ENCODE measurements around the gene SMC4. TPM values are rescaled to one million over a fixed set of nuclear protein-coding genes. Genes with fewer than 3 reads are reported as not detected.

Gene SMC4
- polyA plus RNA-seq, 1 of the 3 experiments (the other 2 are of a cell fraction): 26.1 TPM

DNA sequence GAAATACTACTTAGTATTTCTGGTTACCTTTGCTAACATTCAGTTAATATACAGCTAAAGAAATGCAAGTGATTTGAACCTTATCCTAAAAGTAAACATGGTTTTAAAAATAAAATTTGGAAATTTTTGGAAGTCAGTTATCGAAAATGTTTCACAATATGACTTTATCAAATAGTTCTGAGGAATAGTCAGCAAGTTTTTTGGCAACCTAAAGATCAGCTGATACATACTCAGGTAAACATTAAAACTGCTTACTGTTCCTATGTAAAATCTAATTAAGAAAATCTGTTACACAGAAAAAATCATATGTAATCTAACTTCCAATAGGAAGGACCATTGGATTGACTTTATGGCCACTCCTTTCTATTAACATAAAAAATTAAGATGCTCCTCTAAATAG is 24.5 kb upstream of the SMC4 start (continued):
- TF ChIP-seq, protein P1, sequence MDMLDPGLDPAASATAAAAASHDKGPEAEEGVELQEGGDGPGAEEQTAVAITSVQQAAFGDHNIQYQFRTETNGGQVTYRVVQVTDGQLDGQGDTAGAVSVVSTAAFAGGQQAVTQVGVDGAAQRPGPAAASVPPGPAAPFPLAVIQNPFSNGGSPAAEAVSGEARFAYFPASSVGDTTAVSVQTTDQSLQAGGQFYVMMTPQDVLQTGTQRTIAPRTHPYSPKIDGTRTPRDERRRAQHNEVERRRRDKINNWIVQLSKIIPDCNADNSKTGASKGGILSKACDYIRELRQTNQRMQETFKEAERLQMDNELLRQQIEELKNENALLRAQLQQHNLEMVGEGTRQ (IDR thresholded peaks at IDR 0.05; ENCODE audit: borderline replicate concordance, low read depth, low read length): no peak
- no peak for TF ChIP-seq NRF1 (IDR thresholded peaks at IDR 0.05; ENCODE audit: low read depth, low read length)
- TF ChIP-seq, protein P2, sequence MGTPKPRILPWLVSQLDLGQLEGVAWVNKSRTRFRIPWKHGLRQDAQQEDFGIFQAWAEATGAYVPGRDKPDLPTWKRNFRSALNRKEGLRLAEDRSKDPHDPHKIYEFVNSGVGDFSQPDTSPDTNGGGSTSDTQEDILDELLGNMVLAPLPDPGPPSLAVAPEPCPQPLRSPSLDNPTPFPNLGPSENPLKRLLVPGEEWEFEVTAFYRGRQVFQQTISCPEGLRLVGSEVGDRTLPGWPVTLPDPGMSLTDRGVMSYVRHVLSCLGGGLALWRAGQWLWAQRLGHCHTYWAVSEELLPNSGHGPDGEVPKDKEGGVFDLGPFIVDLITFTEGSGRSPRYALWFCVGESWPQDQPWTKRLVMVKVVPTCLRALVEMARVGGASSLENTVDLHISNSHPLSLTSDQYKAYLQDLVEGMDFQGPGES (IDR thresholded peaks at IDR 0.05; ENCODE audit: low read depth, low read length): no peak

DNA sequence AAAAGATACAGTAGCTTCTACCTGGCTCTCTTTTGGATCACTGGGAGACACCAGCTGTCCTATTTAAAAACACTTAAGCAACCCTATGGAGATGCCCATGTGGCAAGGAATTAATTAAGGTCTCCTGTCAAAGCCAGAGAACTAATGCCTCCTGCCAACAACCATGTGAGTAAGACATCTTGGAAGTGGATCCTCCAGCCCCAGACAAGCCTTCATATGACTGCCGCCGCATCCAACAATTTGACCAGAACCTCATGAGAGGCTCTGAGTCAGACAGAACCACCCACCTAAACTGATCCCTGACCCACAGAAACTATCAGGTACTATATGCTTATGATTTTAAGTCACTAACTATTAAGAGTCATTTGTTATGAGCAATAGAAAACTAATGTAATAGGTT is 22.8 kb upstream of the SMC4 start:
- CTCF ChIA-PET: no interaction called here
- H4K20me1 ChIP-seq (ENCODE audit: insufficient read depth): no peaks in the 10 kb centered on the region

DNA sequence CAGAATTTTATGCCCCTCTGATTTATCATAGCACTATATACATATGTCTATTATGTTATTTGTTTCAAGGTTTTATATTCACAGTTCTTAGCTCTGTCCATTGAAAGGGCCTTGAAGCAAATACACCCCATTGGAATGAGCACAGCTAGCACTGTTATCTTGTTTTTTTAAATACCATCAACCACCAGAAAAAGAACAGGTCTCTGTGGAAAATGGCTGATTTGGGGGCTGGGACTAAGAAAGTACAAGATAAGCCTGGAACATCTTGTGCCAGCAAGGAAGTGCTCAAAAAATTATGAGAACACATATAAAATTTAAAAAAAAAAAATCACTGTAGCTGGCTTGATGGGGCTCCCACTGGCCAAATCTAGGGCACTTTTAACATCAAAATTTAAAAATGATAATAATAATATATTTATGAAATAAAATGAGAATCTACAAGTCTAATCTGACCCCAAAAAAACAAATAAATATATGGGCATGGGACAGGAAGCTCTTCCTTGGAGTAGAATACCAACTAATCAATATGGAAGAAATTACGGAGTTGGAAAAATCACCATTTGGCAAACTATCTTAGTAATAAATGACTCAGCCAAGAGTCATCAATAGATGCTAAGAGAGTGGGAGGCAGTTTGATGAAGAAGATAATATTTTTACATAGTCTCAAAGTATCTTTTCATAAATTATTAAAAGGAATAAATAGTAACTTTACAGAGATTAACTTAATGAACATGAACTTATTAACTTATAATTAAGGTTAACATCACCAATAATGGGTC is 20.9 kb upstream of the SMC4 start:
- DNase-seq: no peak
- CTCF ChIA-PET: interaction anchor here (0.9 to 1.4 kb wide), 2 partner anchors 12 to 215 kb away, joined by 3 to 4 read pairs; no protein-coding TSS in a partner anchor
- H3F3A ChIP-seq (replicated peaks; ENCODE audit: insufficient read depth): peaks cover 23% of the 10 kb centered on the region
- TF ChIP-seq TCF12 (IDR thresholded peaks at IDR 0.05) (peak; percentile 58), RXRA (IDR thresholded peaks at IDR 0.05; ENCODE audit: borderline replicate concordance, low read depth) (no peak), JUND (IDR thresholded peaks at IDR 0.05) (peak; percentile 57), MXI1 (IDR thresholded peaks at IDR 0.05; ENCODE audit: low read depth, low read length) (no peak), NFIC (IDR thresholded peaks at IDR 0.05; ENCODE audit: borderline replicate concordance) (peak; percentile 58; the same call in 1 of the 2 replicates), EZH2phosphoT487 (IDR thresholded peaks at IDR 0.05; ENCODE audit: borderline replicate concordance, low read depth) (no peak), GABPA (IDR thresholded peaks at IDR 0.05; ENCODE audit: low read depth) (no peak), FOSL2 (IDR thresholded peaks at IDR 0.05; ENCODE audit: borderline replicate concordance, low read depth) (peak; percentile 82), FOXM1 (IDR thresholded peaks at IDR 0.05; ENCODE audit: low read depth) (no peak), TAF1 (IDR thresholded peaks at IDR 0.05; ENCODE audit: borderline replicate concordance, low read depth, low read length) (no peak), ELF1 (IDR thresholded peaks at IDR 0.05) (no peak), EP300 (IDR thresholded peaks at IDR 0.05; ENCODE audit: borderline replicate concordance in 1 of 2, low read depth in 1 of 2, low read length in 1 of 2) (peak in 1 of 2 experiments; percentile 48; a peak in 1 of 4 replicates)
- TF ChIP-seq, protein P2 (IDR thresholded peaks at IDR 0.05; ENCODE audit: low read depth, low read length): no peak
- TF ChIP-seq, protein P3, sequence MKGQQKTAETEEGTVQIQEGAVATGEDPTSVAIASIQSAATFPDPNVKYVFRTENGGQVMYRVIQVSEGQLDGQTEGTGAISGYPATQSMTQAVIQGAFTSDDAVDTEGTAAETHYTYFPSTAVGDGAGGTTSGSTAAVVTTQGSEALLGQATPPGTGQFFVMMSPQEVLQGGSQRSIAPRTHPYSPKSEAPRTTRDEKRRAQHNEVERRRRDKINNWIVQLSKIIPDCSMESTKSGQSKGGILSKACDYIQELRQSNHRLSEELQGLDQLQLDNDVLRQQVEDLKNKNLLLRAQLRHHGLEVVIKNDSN (IDR thresholded peaks at IDR 0.05; ENCODE audit: borderline replicate concordance, low read depth): no peak

More for the DNA sequence above, 22.8 kb upstream of the SMC4 start:
- POLR2A ChIA-PET: no interaction called here
- Histone ChIP-seq H3F3A (replicated peaks; ENCODE audit: insufficient read depth) (peaks cover 21% of the 10 kb centered on the region), H3K79me2 (ENCODE audit: insufficient read depth) (peaks cover 6% of the 10 kb centered on the region; the same call in 1 of the 2 replicates), H3K9me3 (no peaks in the 10 kb centered on the region), H3K27ac (ENCODE audit: low read depth in 2 of 2, low read length in 1 of 2) (0 out of 4 replicates have a peak overlapping the region, but pooled peaks of 1 of the 2 experiments have one; percentile 3), H2AFZ (ENCODE audit: low read depth) (no peak overlapping the region), H3K9me2 (no peaks in the 10 kb centered on the region), H3K36me3 (replicated peaks in 1 of 2; ENCODE audit: control insufficient read depth in 1 of 2, insufficient read depth in 2 of 2, low read length in 1 of 2) (peaks cover 32 to 48% of the 10 kb centered on the region in 2 experiments), H3K9ac (no peak overlapping the region), H3K27me3 (ENCODE audit: insufficient read depth) (no peaks in the 10 kb centered on the region), H3K4me2 (no peak overlapping the region), H3K4me1 (ENCODE audit: control insufficient read depth in 1 of 2, insufficient read depth in 2 of 2, low read depth in 1 of 2, low read length in 1 of 2) (peaks cover 0 to 8% of the 10 kb centered on the region in 2 experiments; a peak in 1 of 4 replicates), H3K4me3 (ENCODE audit: low read depth in 2 of 2, low read length in 1 of 2) (no peak overlapping the region)
- WGBS (ENCODE audit: low lambda C conversion rate): 63% methylated on average over 2 of the region's 2 CpGs
- DNase-seq: no peak
- TF ChIP-seq TCF12 (IDR thresholded peaks at IDR 0.05) (peak; percentile 33; the same call in 1 of the 2 replicates), FOSL2 (IDR thresholded peaks at IDR 0.05; ENCODE audit: borderline replicate concordance, low read depth) (0 out of 2 replicates have a peak, but pooled peaks have one; percentile 10)
- TF ChIP-seq, protein P4, sequence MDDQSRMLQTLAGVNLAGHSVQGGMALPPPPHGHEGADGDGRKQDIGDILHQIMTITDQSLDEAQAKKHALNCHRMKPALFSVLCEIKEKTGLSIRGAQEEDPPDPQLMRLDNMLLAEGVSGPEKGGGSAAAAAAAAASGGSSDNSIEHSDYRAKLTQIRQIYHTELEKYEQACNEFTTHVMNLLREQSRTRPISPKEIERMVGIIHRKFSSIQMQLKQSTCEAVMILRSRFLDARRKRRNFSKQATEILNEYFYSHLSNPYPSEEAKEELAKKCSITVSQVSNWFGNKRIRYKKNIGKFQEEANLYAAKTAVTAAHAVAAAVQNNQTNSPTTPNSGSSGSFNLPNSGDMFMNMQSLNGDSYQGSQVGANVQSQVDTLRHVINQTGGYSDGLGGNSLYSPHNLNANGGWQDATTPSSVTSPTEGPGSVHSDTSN (IDR thresholded peaks at IDR 0.05): no peak; the same call in 1 of the 2 replicates

More for the DNA sequence above, 20.9 kb upstream of the SMC4 start:
- Histone ChIP-seq H3K4me2 (no peak overlapping the region), H3K27ac (ENCODE audit: low read depth in 2 of 2, low read length in 1 of 2) (peak overlapping the region in 1 of 2 experiments; percentile 53; a peak in 1 of 4 replicates), H3K9ac (no peak overlapping the region), H4K20me1 (ENCODE audit: insufficient read depth) (no peaks in the 10 kb centered on the region), H3K9me2 (no peaks in the 10 kb centered on the region), H3K79me2 (ENCODE audit: insufficient read depth) (peaks cover 11% of the 10 kb centered on the region; the same call in 1 of the 2 replicates), H3K27me3 (ENCODE audit: insufficient read depth) (no peaks in the 10 kb centered on the region), H2AFZ (ENCODE audit: low read depth) (no peak overlapping the region), H3K4me3 (ENCODE audit: low read depth in 2 of 2, low read length in 1 of 2) (no peak overlapping the region), H3K9me3 (no peaks in the 10 kb centered on the region), H3K4me1 (ENCODE audit: control insufficient read depth in 1 of 2, insufficient read depth in 2 of 2, low read depth in 1 of 2, low read length in 1 of 2) (peaks cover 0 to 5% of the 10 kb centered on the region in 2 experiments; a peak in 1 of 4 replicates), H3K36me3 (replicated peaks in 1 of 2; ENCODE audit: control insufficient read depth in 1 of 2, insufficient read depth in 2 of 2, low read length in 1 of 2) (peaks cover 31 to 47% of the 10 kb centered on the region in 2 experiments)
- 66% methylated on average over 1 of the region's 1 CpG for WGBS (ENCODE audit: low lambda C conversion rate)
- POLR2A ChIA-PET: no interaction called here

Measured in SK-N-SH (cell line).